ENCODE results near the gene CTTN.

CTTN gene

DNA sequence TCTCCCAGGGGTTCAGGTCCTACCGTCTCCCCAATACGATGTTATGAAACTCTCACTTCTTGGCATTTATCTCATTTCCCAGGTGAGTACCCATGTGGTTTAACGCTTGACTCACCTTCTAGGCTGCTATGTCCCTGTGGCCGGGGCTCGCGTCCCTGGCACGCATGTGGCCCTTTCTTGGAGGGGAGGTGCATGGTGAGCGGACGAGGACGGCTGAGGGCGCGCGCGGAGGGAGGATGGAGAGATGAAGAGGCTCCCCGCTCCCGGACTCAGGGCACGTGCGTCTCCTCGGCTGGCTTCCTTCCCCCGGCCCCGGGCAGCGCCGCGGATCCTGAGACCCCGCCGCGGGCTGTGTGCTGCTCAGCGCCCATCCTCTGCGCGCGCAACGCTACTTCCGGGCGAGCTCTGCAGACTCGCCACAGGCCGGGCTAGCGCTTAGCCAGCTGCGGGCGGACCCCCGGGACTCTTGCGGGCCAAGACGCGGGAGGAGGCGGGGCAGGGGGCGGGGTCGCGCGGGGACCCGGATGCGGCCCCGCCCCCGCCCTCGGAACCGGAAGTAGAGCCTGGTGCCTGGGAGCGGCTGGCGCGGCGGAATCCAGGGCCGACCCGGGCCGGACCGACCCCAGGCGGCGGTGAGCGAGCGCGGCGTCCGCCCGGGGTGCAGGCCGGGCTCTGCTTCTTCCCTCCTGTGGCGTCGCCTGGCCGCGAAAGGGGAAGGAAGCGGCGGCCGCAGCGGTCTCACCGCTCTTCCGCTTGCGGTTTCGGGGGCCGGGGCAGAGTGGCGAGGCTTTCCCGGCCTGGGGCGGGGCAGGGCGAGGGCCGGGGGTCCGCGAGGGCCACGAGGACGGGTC is at the start of gene CTTN:
Gene CTTN, plus strand, starts transcription at position 547 of the 851 bp plus-strand sequence. CDS start 8,769 bp downstream, outside the sequence.
- peaks cover 43% of the 10 kb centered on the region for H3K4me1 Mint-ChIP-seq (ENCODE audit: low read depth)
- peak within 1 kb of the TSS; percentile 92 for H3K27ac Mint-ChIP-seq
- peak within 1 kb of the TSS; percentile 89 for H3K4me3 Mint-ChIP-seq
- H3K9me3 Mint-ChIP-seq: no peaks in the 10 kb centered on the region
- H3K27me3 Mint-ChIP-seq: peaks cover 31% of the 10 kb centered on the region
- H3K36me3 Mint-ChIP-seq (ENCODE audit: low read depth): peaks cover 24% of the 10 kb centered on the region

DNA sequence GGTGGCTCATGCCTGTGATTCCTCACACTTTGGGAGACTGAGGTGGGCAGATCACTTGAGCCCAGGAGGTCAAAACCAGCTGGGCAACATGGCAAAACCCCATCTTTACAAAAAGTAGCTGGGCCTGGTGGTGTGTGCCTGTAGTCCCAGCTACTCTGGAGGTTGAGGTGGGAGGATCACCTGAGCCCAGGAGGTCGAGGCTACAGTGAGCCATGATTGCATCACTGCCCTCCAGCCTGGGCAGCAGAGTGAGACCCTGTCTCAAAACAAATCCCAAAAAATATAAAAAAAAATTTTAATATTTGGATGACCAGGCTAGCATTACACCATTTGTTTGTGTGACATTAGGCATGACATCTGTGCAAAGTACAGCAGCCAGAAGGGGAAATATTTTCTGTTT is 49.7 kb upstream of the CTTN start:
- Mint-ChIP-seq H3K27me3 (no peaks in the 10 kb centered on the region), H3K36me3 (ENCODE audit: low read depth) (peaks cover 69% of the 10 kb centered on the region), H3K27ac (no peak overlapping the region), H3K9me3 (no peaks in the 10 kb centered on the region), H3K4me3 (no peak overlapping the region), H3K4me1 (ENCODE audit: low read depth) (no peaks in the 10 kb centered on the region)

DNA sequence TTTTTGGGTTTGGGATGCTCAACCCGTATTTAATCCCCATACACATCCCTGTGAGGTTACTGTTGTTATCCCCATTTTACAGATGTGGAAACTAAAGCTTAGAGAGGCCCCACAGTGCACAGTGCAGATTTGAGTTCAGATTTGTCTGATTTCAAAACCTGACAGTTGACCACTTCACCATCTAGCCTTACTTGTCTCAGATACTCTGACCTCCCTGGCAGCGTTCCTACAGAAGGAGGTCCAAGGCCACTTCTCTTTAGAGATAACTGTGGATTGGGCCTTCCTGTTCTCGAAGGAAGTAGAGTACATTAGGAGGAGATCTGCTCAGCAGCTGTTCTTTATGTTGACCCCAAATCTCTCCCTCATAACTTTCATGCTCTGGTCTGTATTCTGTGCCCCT is 46.7 kb upstream of the CTTN start:
- Mint-ChIP-seq H3K27me3 (no peaks in the 10 kb centered on the region), H3K27ac (peak overlapping the region; percentile 8), H3K4me3 (no peak overlapping the region), H3K4me1 (ENCODE audit: low read depth) (no peaks in the 10 kb centered on the region), H3K9me3 (no peaks in the 10 kb centered on the region), H3K36me3 (ENCODE audit: low read depth) (peaks cover 79% of the 10 kb centered on the region)

DNA sequence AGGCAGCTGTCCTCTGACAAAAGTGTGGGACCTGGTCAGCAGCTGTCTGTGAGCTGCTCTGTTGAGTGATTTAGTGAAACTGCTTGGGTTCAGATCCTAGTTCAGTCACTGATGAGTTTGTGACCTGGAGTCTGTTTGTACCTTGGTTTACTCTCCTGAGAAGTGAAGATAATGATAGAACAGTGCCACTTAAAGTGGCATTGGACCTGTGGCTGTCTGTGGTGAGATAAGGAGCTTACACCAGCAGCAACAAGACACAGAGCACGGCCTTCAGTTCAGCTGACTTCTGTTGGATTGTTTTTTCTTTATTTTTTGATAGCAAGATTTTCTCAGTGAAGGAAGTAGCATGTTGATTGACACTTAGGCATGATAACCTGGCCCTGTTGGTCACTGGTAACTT is 46.2 kb upstream of the CTTN start:
- Mint-ChIP-seq H3K36me3 (ENCODE audit: low read depth) (peaks cover 80% of the 10 kb centered on the region), H3K9me3 (no peaks in the 10 kb centered on the region), H3K27ac (peak overlapping the region; percentile 8), H3K4me1 (ENCODE audit: low read depth) (no peaks in the 10 kb centered on the region), H3K4me3 (no peak overlapping the region), H3K27me3 (no peaks in the 10 kb centered on the region)

DNA sequence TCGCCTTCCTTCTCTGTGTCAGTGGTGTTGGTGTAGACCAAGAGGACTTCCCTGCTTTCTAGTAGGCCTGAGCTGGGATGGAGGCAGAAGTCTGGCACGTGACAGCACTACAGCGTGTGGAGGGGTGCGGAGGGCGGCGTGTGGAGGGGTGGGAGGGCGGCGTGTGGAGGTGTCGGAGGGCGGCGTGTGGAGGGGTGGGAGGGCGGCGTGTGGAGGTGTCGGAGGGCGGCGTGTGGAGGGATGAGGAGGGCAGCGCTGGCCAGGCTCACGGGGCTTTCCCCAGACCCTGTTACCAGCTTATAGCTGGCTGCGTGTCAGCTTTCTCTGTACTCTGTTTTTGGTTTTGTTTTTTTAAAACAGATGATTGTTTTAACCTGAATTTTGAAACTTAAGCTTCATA is 45.7 kb upstream of the CTTN start:
- Mint-ChIP-seq H3K27me3 (no peaks in the 10 kb centered on the region), H3K4me3 (no peak overlapping the region), H3K9me3 (no peaks in the 10 kb centered on the region), H3K4me1 (ENCODE audit: low read depth) (no peaks in the 10 kb centered on the region), H3K36me3 (ENCODE audit: low read depth) (peaks cover 78% of the 10 kb centered on the region), H3K27ac (no peak overlapping the region)

DNA sequence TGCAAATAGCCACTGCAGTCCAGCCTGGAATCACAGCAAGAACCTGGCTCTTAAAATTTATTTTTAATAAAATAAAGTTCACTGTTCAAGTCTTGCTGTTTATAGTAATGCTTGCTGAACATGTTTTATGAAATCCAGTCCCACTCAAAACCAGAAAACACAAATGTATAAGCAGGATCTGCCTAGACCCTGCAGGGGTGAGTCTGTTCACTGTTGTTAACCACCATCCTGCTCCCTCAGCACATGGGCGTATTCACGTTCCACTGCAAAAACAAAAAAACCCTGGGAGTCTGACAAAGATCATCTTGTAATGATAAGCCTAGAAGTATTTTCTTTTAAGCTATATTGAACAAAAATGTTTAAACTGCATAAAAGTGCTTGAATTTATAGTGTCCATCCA is 45.0 kb upstream of the CTTN start:
- Mint-ChIP-seq H3K4me3 (no peak overlapping the region), H3K4me1 (ENCODE audit: low read depth) (no peaks in the 10 kb centered on the region)

DNA sequence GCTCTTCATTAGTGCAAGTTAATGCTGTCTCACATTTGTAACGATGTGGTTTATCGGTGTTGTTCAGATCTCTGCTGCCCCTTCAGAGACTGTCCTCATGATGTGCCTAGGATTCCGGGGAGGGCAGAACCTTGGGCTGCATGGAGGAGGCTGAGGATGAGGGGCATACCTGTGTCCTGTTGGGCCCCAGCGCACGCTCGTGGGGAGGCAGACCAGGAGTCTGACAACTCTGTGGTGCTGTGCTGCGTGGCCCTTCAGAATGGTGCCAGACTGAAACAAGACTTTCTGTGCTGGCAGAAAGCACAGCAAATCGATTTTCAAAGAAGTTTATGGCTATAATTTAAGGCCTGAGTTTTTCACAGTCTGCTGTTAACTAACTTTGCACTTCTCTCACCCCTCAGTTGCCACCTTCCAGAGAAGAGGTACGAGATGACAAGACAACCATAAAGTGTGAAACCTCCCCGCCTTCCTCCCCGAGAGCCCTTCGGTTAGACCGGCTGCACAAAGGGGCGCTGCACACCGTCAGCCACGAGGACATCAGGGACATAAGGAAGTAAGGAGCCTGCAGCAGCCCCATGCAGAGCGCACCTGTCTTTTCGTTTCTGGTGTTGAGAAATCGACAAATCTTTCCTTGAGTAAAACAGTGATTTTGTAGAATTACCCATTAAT is 44.3 kb upstream of the CTTN start:
- Mint-ChIP-seq H3K27me3 (no peaks in the 10 kb centered on the region), H3K4me3 (no peak overlapping the region), H3K27ac (no peak overlapping the region), H3K4me1 (ENCODE audit: low read depth) (no peaks in the 10 kb centered on the region), H3K9me3 (no peaks in the 10 kb centered on the region), H3K36me3 (ENCODE audit: low read depth) (peaks cover 80% of the 10 kb centered on the region)

More for the DNA sequence above, 45.0 kb upstream of the CTTN start:
- H3K9me3 Mint-ChIP-seq: no peaks in the 10 kb centered on the region
- no peak overlapping the region for H3K27ac Mint-ChIP-seq
- H3K27me3 Mint-ChIP-seq: no peaks in the 10 kb centered on the region
- H3K36me3 Mint-ChIP-seq (ENCODE audit: low read depth): peaks cover 80% of the 10 kb centered on the region

DNA sequence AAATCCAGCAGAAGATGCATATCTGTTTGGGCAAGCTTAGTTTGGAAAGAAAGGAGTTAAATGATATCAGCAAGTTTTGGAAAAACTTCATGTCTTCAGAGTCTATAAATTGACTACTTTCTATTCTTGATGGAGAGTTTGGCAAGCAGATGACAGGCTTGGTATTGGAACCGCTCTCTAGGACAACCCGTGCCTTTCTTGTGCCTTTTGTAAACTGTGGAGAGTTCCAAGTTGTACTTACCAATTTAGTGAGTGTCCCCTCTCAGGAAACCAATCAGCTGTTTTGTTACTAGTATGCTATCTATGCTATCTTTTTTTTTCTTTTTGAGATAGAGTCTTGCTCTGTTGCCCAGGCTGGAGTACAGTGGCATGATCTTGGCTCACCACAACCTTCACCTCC is 43.7 kb upstream of the CTTN start:
- Mint-ChIP-seq H3K27me3 (no peaks in the 10 kb centered on the region), H3K4me3 (no peak overlapping the region), H3K4me1 (ENCODE audit: low read depth) (no peaks in the 10 kb centered on the region), H3K9me3 (no peaks in the 10 kb centered on the region), H3K36me3 (ENCODE audit: low read depth) (peaks cover 80% of the 10 kb centered on the region), H3K27ac (no peak overlapping the region)

DNA sequence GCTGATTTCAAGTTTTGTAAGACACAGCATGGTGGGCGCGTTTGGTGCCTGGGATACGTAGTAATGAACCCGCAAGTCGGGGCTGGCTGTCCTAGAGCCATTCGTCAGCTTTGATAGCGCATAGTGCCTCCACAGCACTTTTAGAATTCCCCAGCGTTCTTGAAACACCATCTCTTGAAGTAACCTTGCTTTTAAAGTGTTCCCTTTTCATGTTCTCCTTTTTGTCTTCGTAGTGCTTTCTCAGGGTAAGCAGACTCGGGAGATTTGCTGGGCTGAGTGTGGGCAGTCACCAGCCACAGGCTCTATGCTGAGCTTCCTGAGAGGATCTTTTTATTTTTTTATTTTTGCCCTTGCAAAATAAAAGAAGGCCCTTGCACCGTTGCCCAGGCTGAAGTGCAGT is 39.6 kb upstream of the CTTN start:
- H3K27me3 Mint-ChIP-seq: no peaks in the 10 kb centered on the region
- H3K4me1 Mint-ChIP-seq (ENCODE audit: low read depth): peaks cover 3% of the 10 kb centered on the region
- H3K27ac Mint-ChIP-seq: no peak overlapping the region
- no peak overlapping the region for H3K4me3 Mint-ChIP-seq
- peaks cover 90% of the 10 kb centered on the region for H3K36me3 Mint-ChIP-seq (ENCODE audit: low read depth)
- no peaks in the 10 kb centered on the region for H3K9me3 Mint-ChIP-seq

DNA sequence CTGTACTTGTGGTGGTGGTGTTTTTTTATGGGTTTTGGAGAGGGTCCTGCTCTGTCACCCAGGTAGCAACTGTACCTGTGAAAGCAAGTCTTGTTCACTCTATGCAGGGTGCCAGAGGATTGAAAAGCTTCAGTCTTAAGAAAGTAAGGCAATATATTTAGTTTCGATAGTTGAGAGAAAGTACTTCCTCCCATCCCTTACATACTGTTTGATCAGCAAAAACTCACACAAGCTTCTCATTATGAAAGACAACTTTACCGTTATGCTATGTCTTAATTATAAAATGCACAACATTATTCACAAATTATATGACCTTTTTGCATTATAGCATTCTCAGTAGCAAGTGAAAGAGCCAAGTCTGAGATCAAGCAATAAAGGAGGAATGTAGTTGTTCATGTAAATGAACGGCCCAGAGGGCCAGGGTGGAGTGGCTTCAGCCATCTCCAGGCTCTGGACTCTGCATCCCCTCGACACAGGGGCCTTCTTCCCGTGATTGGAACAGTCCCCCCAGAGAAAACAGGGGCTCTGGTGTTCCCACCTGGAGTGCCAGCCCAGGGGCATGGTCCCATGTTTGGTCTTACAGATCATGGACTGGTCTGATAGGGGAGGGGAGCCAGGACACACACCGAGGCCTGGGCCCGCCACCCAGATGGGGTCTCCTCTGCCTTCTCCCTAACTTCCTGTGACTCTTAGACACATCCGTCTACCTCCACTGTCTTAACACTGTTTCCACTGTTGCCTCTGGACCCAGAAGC is 38.7 kb upstream of the CTTN start:
- Mint-ChIP-seq H3K4me3 (no peak overlapping the region), H3K9me3 (no peaks in the 10 kb centered on the region), H3K4me1 (ENCODE audit: low read depth) (peaks cover 12% of the 10 kb centered on the region), H3K36me3 (ENCODE audit: low read depth) (peaks cover 90% of the 10 kb centered on the region), H3K27me3 (no peaks in the 10 kb centered on the region), H3K27ac (no peak overlapping the region)

DNA sequence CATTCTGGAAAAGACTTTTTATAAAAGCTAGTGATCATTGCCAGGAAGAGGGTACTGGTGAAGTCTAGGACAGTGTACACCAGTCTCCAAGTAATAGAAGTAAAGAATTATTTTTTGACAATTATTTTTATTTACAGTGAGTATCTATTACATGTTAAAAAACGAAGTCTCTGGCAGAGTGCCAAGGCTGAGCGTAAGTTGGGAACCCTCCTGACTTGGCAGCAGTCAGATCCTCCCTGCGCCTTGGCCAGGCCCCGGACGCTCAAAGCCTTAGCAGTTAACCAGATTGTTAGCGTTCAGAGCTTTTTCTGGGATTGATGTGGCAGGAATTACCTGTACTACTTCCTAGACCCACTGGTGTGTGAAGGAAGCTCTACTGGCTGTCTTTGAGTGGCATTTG is 38.1 kb upstream of the CTTN start:
- H3K4me3 Mint-ChIP-seq: no peak overlapping the region
- H3K36me3 Mint-ChIP-seq (ENCODE audit: low read depth): peaks cover 89% of the 10 kb centered on the region
- H3K4me1 Mint-ChIP-seq (ENCODE audit: low read depth): peaks cover 17% of the 10 kb centered on the region
- no peaks in the 10 kb centered on the region for H3K9me3 Mint-ChIP-seq
- H3K27ac Mint-ChIP-seq: no peak overlapping the region
- H3K27me3 Mint-ChIP-seq: peaks cover 2% of the 10 kb centered on the region

DNA sequence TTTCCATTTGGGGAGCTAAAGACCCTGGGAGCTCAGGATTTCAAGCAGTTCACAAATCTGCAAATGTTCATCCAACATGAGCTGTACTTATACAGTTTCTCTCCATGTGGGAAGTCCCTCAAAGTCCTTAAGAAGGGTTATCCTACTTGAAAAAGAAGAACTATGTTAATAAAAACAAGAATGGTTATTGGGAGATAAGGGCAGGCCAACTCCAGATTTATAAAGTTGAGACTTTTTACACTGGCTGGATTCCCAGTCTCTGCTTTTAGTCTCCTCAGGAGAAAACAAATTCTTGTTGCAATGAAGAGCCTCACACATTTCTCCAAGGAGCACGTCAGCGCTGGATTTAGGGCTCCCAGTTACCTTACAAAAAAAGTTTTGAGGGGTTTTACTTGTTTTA is 34.2 kb upstream of the CTTN start:
- Mint-ChIP-seq H3K36me3 (ENCODE audit: low read depth) (peaks cover 87% of the 10 kb centered on the region), H3K4me3 (no peak overlapping the region), H3K27me3 (peaks cover 3% of the 10 kb centered on the region), H3K9me3 (no peaks in the 10 kb centered on the region), H3K27ac (peak overlapping the region; percentile 95), H3K4me1 (ENCODE audit: low read depth) (peaks cover 41% of the 10 kb centered on the region)

DNA sequence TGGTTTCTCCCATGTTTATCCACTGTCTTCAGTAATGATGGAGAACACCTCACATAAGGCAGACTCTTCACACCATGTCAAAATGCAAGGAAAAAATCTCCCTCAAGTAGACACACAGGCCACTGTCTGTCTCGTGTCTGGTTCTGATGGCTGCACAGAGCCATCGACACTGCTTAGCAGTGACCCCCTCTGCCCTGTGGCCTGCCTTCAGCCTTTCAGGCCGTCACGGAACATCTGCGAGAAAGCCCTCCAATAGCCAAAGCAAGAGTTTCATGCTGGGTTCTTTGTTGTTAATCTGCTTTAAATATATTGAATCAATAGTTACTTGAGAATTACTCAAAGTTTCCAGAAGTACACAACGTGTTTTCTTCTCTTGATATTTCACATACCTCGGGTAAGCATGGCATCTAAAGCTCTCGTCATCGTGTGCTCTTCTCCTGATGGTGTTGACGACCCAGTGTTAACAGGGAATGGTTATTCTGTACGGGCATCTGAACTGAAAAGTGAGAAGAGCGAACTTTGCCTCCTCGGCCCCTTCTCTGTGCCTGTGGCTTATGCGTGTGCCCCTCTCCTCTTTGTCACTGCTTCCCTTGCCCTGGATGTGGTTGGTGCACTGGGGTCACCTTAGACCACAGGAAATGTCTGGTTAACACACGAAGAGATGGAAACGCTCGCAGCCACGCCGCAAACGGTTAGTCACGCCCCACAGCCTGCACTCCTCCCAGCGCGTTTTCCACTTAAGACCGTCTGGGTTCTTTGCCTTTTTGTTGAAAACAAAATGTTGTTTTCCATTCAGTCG is 33.4 kb upstream of the CTTN start:
- peak overlapping the region; percentile 95 for H3K27ac Mint-ChIP-seq
- H3K9me3 Mint-ChIP-seq: no peaks in the 10 kb centered on the region
- H3K4me3 Mint-ChIP-seq: peak overlapping the region; percentile 81
- peaks cover 3% of the 10 kb centered on the region for H3K27me3 Mint-ChIP-seq
- peaks cover 87% of the 10 kb centered on the region for H3K36me3 Mint-ChIP-seq (ENCODE audit: low read depth)
- H3K4me1 Mint-ChIP-seq (ENCODE audit: low read depth): peaks cover 42% of the 10 kb centered on the region

DNA sequence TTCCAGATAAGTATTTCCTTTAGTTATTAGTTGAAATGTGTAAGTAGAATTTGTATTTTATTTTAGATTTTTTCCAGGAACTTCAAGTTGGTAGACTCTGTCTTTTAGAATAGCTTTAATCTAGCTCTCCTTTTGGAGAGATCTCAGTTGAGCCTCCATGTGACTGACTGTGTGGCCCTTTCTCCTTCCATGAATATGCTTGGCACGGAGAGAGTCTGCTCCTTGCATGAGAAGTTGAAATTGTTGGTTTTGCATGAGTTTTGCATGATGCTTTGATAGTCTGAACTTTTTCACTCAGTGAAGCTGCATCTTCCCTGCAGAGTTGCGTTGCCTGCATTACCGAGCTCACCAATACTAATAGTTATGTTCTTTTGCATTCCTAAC is 32.8 kb upstream of the CTTN start:
- H3K4me3 Mint-ChIP-seq: peak overlapping the region; percentile 81
- no peaks in the 10 kb centered on the region for H3K9me3 Mint-ChIP-seq
- peaks cover 3% of the 10 kb centered on the region for H3K27me3 Mint-ChIP-seq
- peaks cover 44% of the 10 kb centered on the region for H3K4me1 Mint-ChIP-seq (ENCODE audit: low read depth)
- H3K27ac Mint-ChIP-seq: peak overlapping the region; percentile 95
- peaks cover 85% of the 10 kb centered on the region for H3K36me3 Mint-ChIP-seq (ENCODE audit: low read depth)
